K562 (cell line): Measurements from ENCODE around the gene POU3F3.

ENCODE experiments used
- CBX5 ChIP-seq: IDR thresholded peaks from 2 replicates; pipeline ENCODE4 v1.6.1; 2014; ENCODE audit warnings: low read depth, borderline replicate concordance
- CREM ChIP-seq: IDR thresholded peaks from 2 replicates; pipeline ENCODE4 v1.6.1; 2014; ENCODE audit warnings: antibody characterized with exemption, low read depth
- ELF4 ChIP-seq: fragments of 450-650 bp; formaldehyde crosslinking; IDR thresholded peaks from 2 replicates; pipeline ENCODE4 v1.4.0; 2022; ENCODE audit warnings: missing genetic modification characterization
- ESRRB ChIP-seq: fragments of 250-450 bp; sonication (Bioruptor Pico); IDR thresholded peaks from 2 replicates; pipeline ENCODE4 v1.5.0; 2020; ENCODE audit warnings: mild to moderate bottlenecking, moderate library complexity, borderline replicate concordance
- HDAC6 ChIP-seq: IDR thresholded peaks from 2 replicates; pipeline ENCODE4 v1.6.1; 2012; ENCODE audit warnings: low read depth, mild to moderate bottlenecking, control low read depth, inconsistent platforms, low read length, moderate library complexity
- JUN ChIP-seq, 2 experiments: sonication (generic) in 1 of 2; formaldehyde crosslinking in 1 of 2; IDR thresholded peaks; 2 replicates each; pipeline versions ENCODE4 v1.6.1 to v1.8.0; 2012 to 2022; ENCODE audit warnings: borderline replicate concordance in 2 of 2, mild to moderate bottlenecking in 2 of 2, improper control_type of control experiment in 1 of 2, low read depth in 1 of 2, low read length in 1 of 2, missing genetic modification reagents in 1 of 2
- KLF6 ChIP-seq: fragments of 250-450 bp; sonication (Bioruptor Pico); IDR thresholded peaks from 2 replicates; pipeline ENCODE4 v1.4.0; 2020; ENCODE audit warnings: mild to moderate bottlenecking, moderate library complexity, borderline replicate concordance
- POLR2AphosphoS5 ChIP-seq: IDR thresholded peaks from 2 replicates; pipeline ENCODE4 v1.6.1; 2011; ENCODE audit warnings: mild to moderate bottlenecking, low read depth, low read length, moderate library complexity; ENCODE audit not compliant: control insufficient read depth, insufficient read depth
- SP1 ChIP-seq: sonication (generic); formaldehyde crosslinking; IDR thresholded peaks from 2 replicates; pipeline ENCODE4 v1.8.1; 2022; ENCODE audit warnings: mild to moderate bottlenecking, missing genetic modification reagents
- SRF ChIP-seq, 2 experiments: fragments of 250-450, 450-650 bp in 1 of 2; sonication (Bioruptor Pico) in 1 of 2; sonication (generic) in 1 of 2; formaldehyde crosslinking; IDR thresholded peaks; 2 replicates each; pipeline versions ENCODE4 v1.5.0 to v1.5.1; 2020 to 2022; ENCODE audit warnings: mild to moderate bottlenecking in 1 of 2, missing genetic modification reagents in 1 of 2
- TEAD4 ChIP-seq, 2 experiments: sonication (generic) in 1 of 2; formaldehyde crosslinking in 1 of 2; IDR thresholded peaks; 2 replicates each; pipeline versions ENCODE4 v1.6.1 to v1.8.0; 2012 to 2022; ENCODE audit warnings: borderline replicate concordance in 1 of 2, inconsistent platforms in 1 of 2, low read length in 1 of 2, mild to moderate bottlenecking in 1 of 2, missing genetic modification reagents in 1 of 2
- TF ChIP-seq, protein P1 (sequence below), 3 experiments: IDR thresholded peaks in 2 of 3; conservative IDR thresholded peaks in 1 of 3; 2 replicates each; pipeline ENCODE4 v1.5.1; 2011 to 2012; ENCODE audit warnings: low read length in 3 of 3, mild to moderate bottlenecking in 3 of 3, control low read depth in 2 of 3, improper control_type of control experiment in 1 of 3, inconsistent platforms in 1 of 3, low read depth in 1 of 3, mixed read lengths in 1 of 3, moderate library complexity in 1 of 3; ENCODE audit not compliant: insufficient read depth in 2 of 3

DNA sequence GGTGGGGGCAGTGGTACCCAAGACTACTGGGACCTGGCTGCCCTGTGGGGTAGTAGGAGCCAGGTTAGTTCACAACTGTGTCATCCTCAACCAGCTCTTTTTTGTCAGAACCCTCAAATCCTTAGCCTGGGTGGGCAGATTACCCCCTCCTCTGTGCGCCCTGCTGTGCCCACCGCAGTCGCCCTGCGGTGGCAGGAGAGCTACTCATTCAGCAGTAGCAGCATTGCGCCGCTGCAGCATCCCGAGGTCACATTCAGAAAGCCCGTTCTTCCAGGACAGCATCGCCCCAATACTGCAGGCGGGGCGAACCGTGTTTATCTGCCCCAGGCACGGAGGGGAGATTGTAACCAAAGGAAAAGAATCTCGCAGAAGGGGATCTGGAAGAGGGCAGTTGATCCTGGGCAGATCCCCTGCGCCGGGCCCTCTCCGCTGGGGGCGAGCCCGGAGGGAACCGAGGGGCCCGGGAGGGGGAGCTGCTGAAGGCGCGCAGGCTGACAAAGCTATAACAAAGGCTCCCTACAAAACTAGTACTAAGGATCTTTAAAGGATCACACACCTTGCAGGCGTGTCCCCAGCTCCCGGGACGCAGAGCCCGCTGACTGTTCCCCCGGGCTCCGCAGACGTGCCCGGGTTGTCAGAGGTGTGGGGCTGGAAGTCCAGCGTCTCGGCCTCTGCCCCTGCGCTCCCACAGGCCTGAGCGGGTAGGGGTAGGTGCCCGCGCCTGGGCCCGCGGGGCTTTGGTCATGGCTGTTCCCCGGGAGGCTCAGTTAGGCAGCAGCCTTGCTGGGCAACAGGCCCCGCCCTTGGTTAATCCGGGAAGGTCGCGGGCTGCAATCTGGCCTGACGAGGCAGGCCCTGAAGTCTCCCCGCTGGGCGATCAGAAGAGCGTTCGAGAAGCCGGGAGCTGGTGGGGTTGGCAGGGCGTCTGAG, 13.2 kb downstream of the POU3F3 start:
- TF ChIP-seq SP1 (CRISPR knock-in tag) (no peak), SRF (CRISPR knock-in tag; IDR thresholded peaks at IDR 0.05) (no peak), POLR2AphosphoS5 (no peak), CREM (no peak), TEAD4 (IDR thresholded peaks at IDR 0.05; ENCODE audit: low read length) (no peak), TEAD4 (CRISPR knock-in tag; IDR thresholded peaks at IDR 0.05; ENCODE audit: borderline replicate concordance) (no peak), HDAC6 (no peak), CBX5 (no peak), JUN (IDR thresholded peaks at IDR 0.05; ENCODE audit: borderline replicate concordance, low read depth, low read length) (no peak), JUN (CRISPR knock-in tag; IDR thresholded peaks at IDR 0.05; ENCODE audit: borderline replicate concordance) (no peak), ESRRB (CRISPR knock-in tag) (no peak), KLF6 (CRISPR knock-in tag) (no peak), ELF4 (CRISPR knock-in tag) (no peak)
- TF ChIP-seq, protein P1, sequence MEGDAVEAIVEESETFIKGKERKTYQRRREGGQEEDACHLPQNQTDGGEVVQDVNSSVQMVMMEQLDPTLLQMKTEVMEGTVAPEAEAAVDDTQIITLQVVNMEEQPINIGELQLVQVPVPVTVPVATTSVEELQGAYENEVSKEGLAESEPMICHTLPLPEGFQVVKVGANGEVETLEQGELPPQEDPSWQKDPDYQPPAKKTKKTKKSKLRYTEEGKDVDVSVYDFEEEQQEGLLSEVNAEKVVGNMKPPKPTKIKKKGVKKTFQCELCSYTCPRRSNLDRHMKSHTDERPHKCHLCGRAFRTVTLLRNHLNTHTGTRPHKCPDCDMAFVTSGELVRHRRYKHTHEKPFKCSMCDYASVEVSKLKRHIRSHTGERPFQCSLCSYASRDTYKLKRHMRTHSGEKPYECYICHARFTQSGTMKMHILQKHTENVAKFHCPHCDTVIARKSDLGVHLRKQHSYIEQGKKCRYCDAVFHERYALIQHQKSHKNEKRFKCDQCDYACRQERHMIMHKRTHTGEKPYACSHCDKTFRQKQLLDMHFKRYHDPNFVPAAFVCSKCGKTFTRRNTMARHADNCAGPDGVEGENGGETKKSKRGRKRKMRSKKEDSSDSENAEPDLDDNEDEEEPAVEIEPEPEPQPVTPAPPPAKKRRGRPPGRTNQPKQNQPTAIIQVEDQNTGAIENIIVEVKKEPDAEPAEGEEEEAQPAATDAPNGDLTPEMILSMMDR (IDR thresholded peaks at IDR 0.05 in 2 of 3, conservative IDR thresholded peaks at IDR 0.05 in 1 of 3; ENCODE audit: insufficient read depth in 2 of 3, low read depth in 1 of 3, low read length in 3 of 3): no peak
